Epithelial cell of esophagus (primary cell): Measurements from ENCODE around the gene LRRC26.

Source experiments
- DNase-seq: peaks from one replicate; pipeline ENCODE4 v3.0.0; 2010; ENCODE audit warnings: low read depth
- H3K4me3 ChIP-seq: 2 replicates; pipeline ENCODE4 v1.5.1; 2011; ENCODE audit warnings: mild to moderate bottlenecking, low read length, control low read depth
- TF ChIP-seq, protein P1 (sequence below): IDR thresholded peaks from 2 replicates; pipeline ENCODE4 v1.5.1; 2011; ENCODE audit warnings: low read depth, mild to moderate bottlenecking, low read length, control low read depth, inconsistent platforms; ENCODE audit not compliant: insufficient read depth; ENCODE audit errors: missing control alignments

Gene LRRC26

DNA sequence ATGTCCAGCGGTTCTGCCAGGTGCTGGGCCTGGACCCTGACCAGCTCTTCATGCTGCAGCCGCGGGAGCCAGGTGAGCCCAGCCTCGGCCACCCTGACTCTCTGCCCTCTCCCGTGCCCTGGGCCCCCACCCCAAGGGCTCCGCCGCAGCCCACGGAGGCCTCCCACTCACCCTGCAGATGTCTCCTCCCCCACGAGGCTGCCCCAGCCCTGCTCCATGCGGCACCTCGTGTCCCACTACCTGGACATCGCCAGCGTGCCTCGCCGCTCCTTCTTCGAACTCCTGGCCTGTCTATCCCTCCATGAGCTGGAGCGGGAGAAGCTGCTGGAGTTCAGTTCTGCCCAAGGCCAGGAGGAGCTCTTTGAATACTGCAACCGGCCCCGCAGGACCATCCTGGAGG is 44.8 kb upstream of the LRRC26 start:
- TF ChIP-seq, protein P1, sequence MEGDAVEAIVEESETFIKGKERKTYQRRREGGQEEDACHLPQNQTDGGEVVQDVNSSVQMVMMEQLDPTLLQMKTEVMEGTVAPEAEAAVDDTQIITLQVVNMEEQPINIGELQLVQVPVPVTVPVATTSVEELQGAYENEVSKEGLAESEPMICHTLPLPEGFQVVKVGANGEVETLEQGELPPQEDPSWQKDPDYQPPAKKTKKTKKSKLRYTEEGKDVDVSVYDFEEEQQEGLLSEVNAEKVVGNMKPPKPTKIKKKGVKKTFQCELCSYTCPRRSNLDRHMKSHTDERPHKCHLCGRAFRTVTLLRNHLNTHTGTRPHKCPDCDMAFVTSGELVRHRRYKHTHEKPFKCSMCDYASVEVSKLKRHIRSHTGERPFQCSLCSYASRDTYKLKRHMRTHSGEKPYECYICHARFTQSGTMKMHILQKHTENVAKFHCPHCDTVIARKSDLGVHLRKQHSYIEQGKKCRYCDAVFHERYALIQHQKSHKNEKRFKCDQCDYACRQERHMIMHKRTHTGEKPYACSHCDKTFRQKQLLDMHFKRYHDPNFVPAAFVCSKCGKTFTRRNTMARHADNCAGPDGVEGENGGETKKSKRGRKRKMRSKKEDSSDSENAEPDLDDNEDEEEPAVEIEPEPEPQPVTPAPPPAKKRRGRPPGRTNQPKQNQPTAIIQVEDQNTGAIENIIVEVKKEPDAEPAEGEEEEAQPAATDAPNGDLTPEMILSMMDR, result no peak
- DNase-seq, result no peak

DNA sequence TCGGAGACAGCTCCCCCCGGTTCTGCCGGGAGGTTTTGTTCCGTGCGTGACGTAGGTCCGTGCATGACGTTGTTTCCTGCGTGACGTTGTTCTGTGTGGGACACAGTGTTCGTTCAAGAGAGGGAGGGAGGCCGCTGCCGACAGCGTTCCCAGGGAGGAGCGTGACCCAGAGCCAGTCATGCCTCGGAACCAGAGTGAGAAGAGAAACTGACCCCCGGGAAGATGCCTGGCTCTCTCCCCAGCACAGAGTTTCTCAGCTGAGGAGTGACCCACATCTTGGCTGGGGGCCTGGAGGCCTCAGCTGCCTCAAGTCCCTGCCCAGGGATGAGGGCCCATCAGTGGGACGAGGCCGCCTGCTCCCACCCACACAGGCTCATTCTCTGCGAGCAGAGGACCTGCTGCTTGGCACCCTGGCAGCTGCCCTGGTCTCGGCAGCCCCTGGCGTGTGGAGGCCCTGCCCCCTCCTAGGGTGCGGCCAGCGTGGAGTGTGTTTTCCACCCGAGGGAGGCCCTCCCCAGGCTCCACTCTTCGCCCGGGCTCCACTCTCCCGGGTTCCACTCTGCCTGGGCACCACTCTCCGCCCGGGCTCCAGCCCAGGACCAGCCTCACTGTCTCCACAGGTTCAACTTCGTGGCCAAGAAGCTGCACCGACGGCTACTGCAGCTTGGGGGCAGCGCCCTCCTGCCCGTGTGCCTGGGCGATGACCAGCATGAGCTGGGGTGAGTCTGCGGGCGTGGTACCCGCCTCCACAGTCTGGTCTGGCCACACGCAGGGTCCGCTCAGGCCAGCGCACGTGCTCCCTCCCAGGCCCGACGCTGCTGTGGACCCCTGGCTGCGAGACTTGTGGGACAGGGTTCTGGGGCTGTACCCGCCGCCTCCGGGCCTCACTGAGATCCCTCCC is 43.6 kb upstream of the LRRC26 start:
- no peak overlapping the region for H3K4me3 ChIP-seq
- TF ChIP-seq, protein P1, result peak; percentile 19

More for the DNA sequence above, 44.8 kb upstream of the LRRC26 start:
- no peak overlapping the region for H3K4me3 ChIP-seq

DNA sequence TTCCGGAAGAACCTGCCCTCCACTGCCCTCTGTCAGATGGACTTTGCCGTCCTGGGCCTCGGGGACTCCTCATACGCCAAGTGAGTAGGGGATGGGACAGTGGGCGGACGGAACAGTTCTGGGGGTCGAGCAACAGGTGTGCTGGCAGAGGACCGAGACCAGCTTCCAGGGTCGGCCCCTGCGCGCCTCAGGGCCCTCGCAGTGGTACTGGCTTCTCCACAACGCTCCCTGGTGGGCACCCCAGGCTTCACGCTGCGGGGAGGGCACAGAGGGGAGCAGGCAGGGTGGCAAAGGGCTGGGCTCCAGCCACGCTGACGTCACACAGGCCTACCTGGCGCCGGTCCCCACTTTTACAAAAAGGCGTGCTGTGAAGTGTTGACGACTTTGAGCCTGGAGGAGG is 42.7 kb upstream of the LRRC26 start:
- H3K4me3 ChIP-seq, result no peak overlapping the region
- DNase-seq, result no peak

More for the DNA sequence above, 43.6 kb upstream of the LRRC26 start:
- no peak for DNase-seq

DNA sequence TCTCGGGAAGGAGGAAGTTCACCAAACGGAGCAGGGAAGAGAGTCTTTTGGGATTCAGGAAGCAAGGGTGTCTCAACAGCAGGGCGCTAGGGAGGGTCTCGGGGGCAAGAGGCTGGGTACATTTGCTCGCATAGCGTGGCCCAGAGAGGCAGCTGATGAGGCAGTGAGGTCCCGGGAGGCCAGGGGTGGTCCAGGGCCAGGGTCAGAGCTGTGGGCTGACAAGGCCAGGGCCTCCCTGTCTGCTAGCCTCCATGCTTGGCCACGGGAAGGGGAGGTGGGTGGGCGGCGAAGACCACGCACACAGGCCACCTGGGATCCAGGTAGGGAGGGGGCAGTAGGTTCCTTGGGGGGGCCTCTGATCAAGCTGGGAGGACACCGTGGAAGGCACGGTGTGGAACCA is 41.7 kb upstream of the LRRC26 start:
- no peak for DNase-seq

More for the DNA sequence above, 42.7 kb upstream of the LRRC26 start:
- TF ChIP-seq, protein P1, result no peak

DNA sequence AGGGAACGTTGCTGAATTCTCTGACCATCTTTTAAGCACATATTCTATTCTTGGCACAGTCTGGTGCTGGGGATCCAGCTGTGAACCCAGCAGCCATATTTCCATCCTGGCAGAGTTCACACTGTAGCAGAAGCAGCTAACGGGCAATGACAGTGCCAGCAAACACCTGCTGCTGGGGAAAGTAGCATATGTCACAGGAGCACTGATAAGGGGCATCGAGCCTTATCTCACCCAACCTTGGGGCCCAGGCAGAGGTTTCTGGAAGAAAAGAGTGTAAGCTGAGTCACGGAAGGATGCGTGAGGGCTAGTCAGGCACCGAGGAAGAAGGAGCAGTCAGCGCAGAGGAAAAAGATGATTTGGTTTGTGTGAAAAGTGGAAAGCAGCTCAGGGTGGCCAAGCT is 36.8 kb upstream of the LRRC26 start:
- no peak for DNase-seq
- H3K4me3 ChIP-seq, result peak overlapping the region; percentile 97
- TF ChIP-seq, protein P1, result no peak

More for the DNA sequence above, 41.7 kb upstream of the LRRC26 start:
- H3K4me3 ChIP-seq, result no peak overlapping the region
- TF ChIP-seq, protein P1, result no peak

DNA sequence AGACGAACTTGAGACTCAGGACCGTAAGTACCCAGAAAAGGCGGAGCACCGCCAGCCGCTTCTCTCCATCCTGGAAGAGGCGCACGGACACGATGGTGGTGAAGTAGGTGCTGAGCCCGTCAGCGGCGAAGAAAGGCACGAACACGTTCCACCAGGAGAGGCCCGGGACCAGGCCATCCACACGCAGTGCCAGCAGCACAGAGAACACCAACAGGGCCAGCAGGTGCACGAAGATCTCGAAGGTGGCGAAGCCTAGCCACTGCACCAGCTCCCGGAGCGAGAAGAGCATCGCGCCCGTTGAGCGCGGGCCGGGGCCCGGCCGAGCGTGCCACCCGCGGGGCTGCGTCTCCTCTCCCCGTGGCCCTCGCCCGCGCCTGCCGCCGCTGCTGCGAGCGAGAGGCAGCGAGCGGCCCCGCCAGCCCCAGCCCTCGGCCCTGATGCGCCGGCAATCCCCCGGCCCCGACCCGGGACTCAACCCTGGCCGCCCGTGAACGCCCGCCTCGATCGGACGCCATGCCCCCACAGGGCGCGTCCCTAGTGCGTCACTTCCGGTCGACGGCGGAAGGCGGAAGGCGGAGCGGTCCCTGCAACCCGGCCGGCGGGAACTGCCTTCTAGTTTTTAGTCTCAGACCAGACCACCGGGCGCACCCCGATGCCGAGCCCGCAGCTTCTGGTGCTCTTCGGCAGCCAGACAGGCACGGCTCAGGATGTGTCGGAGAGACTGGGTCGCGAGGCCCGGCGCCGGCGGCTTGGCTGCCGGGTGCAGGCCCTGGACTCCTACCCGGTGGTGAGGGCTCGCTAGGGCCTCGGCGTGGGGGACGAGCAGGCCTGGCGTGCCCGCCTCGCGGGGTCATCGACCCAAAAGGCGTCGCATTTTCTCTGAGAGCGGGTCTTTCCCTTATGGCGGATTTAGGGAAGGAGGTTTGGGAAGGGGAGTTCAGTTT is 35.5 kb upstream of the LRRC26 start, which contains the start of the genes NDOR1 and TMEM203:
Gene NDOR1 (plus strand): TSS at position 575 of the 944 bp plus-strand sequence. CDS start 78 bp downstream, at position 653.
Gene TMEM203 (minus strand): TSS at position 523 of the 944 bp plus-strand sequence. CDS start 234 bp downstream, at position 289.
- TF ChIP-seq, protein P1, result no peak
- peak within 1 kb of the TSS; percentile 97 for H3K4me3 ChIP-seq
- DNase-seq, result peak; percentile 89
